Ovary (tissue), 9 donors: ENCODE data around the gene ANKS1B. TPM values are rescaled to one million over a fixed set of nuclear protein-coding genes. Genes with fewer than 3 reads are reported as not detected.

ENCODE experiments used
- DNase-seq, 5 donors: peaks; one replicate each; pipeline ENCODE4 v3.0.0-alpha.2; 2019 to 2020
- H3K27ac ChIP-seq, 2 donors: fragments of 200-600 bp; one replicate each; pipeline versions ENCODE4 v1.5.1 to v1.8.0; 2019 to 2022
- H3K27me3 ChIP-seq: fragments of 200-600 bp; one replicate; pipeline ENCODE4 v1.8.0; 2022
- H3K36me3 ChIP-seq: fragments of 200-600 bp; sonication (generic); one replicate; pipeline ENCODE4 v1.5.1; 2019
- H3K4me1 ChIP-seq: one replicate; pipeline ENCODE4 v1.8.1; 2013; ENCODE audit warnings: mild to moderate bottlenecking, moderate library complexity; ENCODE audit not compliant: insufficient read depth
- H3K4me3 ChIP-seq: fragments of 200-600 bp; sonication (generic); one replicate; pipeline ENCODE4 v1.5.1; 2017
- H3K9me3 ChIP-seq, 2 donors: fragments of 200-600 bp in 1 of 2; sonication (generic) in 1 of 2; one replicate each; pipeline versions ENCODE4 v1.5.1 to v1.8.1; 2013 to 2019; ENCODE audit warnings: mild to moderate bottlenecking in 1 of 2, moderate library complexity in 1 of 2
- CTCF ChIP-seq, 3 donors: fragments of 450-650 bp in 2 of 3; fragments of 200-600 bp in 1 of 3; IDR thresholded peaks; one replicate each; pipeline versions ENCODE4 v1.5.1 to v1.8.0; 2016 to 2022; ENCODE audit warnings: antibody characterized with exemption in 3 of 3, mild to moderate bottlenecking in 1 of 3
- EP300 ChIP-seq: sonication (generic); formaldehyde crosslinking; IDR thresholded peaks from one replicate; pipeline ENCODE4 v1.6.1; 2017; ENCODE audit warnings: antibody characterized with exemption
- POLR2A ChIP-seq: fragments of 450-650 bp; IDR thresholded peaks from one replicate; pipeline ENCODE4 v1.6.1; 2017; ENCODE audit warnings: antibody characterized with exemption, mild to moderate bottlenecking, moderate library complexity
- WGBS, 3 donors: extraction: QIAGEN DNeasy Blood & Tissue Kit in 1 of 3; methylation state at CpG; one replicate each; pipeline versions ENCODE4 v1.1.5 to v1.1.7; 2013 to 2017; 5-methylcytosine and 5-hydroxymethylcytosine counted together
- intact Hi-C, 4 donors: fragments of 100-400 bp; cut with DNase I; formaldehyde crosslinking; loops; one replicate each; pipeline versions ENCODE4 v1.11.0 to v1.15.1; 2022 to 2023
- polyA plus RNA-seq, 2 donors: library from polyadenylated mRNA; stranded (reverse); fragments of 200-250 nt in 1 of 2; fragments of 350-450 nt in 1 of 2; fragmentation: Illumina TruSeq in 1 of 2; extraction: RNeasy Lipid Tissue Mini Kit (QIAGEN cat#74804) in 1 of 2; gene quantifications; one replicate each; pipeline ENCODE4 v1.2.3, GENCODE V29; 2013 to 2014
- total RNA-seq, 7 donors: library from RNA; depleted of rRNA in 2 of 7; stranded (reverse); fragments of >200 nt in 2 of 7; fragmentation: NEBNext Ultra II Directional in 3 of 7; extraction: Animal tissue kit (Norgen Biotek cat#: 25700) in 3 of 7; gene quantifications; one replicate each; pipeline versions ENCODE4 v1.1.0 to v1.2.4, GENCODE V29; 2016 to 2023
- donor health status: DM: no; HTN: no; CAD: no; lungs with moderate emphysema.
- donor health status: DM: no; HTN: no; CAD: no.
- donor health status: Bipolar disorder and iron deficiency.
- donor health status: DM: yes; HTN: yes; CAD: no.
- donor health status: DM: no; HTN: no; CAD: no.
- donor health status: DM: yes; HTN: yes; CAD: no.

The ANKS1B gene
- total and polyA plus RNA-seq, 9 donors, result 0.80 to 34.9 (median 7.7) TPM

- intact Hi-C loops, result no loop called here
- no peaks in the 10 kb centered on the region for H3K27me3 ChIP-seq
- no peaks in the 10 kb centered on the region for H3K9me3 ChIP-seq
- no peak overlapping the region for H3K27ac ChIP-seq
- 23 to 36% (median 30%) methylated on average over 2 of the region's 2 CpGs for WGBS, 3 donors
- TF ChIP-seq EP300 (no peak), POLR2A (no peak), CTCF (IDR thresholded peaks at IDR 0.05) (no peak)
- DNase-seq, result no peak
- no peaks in the 10 kb centered on the region for H3K4me1 ChIP-seq
- H3K36me3 ChIP-seq, result no peaks in the 10 kb centered on the region
- no peak overlapping the region for H3K4me3 ChIP-seq
These were observed 289.7 kb downstream of the ANKS1B start for GRCh38 chr12:99695050-99695449.

- intact Hi-C loops, result no loop called here
- H3K27ac ChIP-seq, result no peak overlapping the region
- DNase-seq, result no peak
- no peaks in the 10 kb centered on the region for H3K9me3 ChIP-seq
- H3K4me3 ChIP-seq, result no peak overlapping the region
- no peaks in the 10 kb centered on the region for H3K27me3 ChIP-seq
- 82 to 93% (median 89%) methylated on average over 1 of the region's 1 CpG for WGBS, 3 donors
- no peaks in the 10 kb centered on the region for H3K4me1 ChIP-seq
- H3K36me3 ChIP-seq, result no peaks in the 10 kb centered on the region
- TF ChIP-seq EP300 (no peak), CTCF (IDR thresholded peaks at IDR 0.05) (no peak), POLR2A (no peak)
These were observed 298.6 kb downstream of the ANKS1B start for GRCh38 chr12:99686142-99686541.

GRCh38 chr12:99680276-99680675 lies 304.5 kb downstream of the ANKS1B start:
- WGBS, 3 donors, result 71 to 83% (median 78%) methylated on average over 4 of the region's 4 CpGs
- intact Hi-C loops, result no loop called here
- Histone ChIP-seq H3K9me3 (no peaks in the 10 kb centered on the region), H3K36me3 (no peaks in the 10 kb centered on the region), H3K4me3 (no peak overlapping the region), H3K27me3 (no peaks in the 10 kb centered on the region), H3K4me1 (no peaks in the 10 kb centered on the region), H3K27ac (no peak overlapping the region)
- TF ChIP-seq EP300, result no peak
- no peak for TF ChIP-seq POLR2A
- no peak for TF ChIP-seq CTCF (IDR thresholded peaks at IDR 0.05)
- no peak for DNase-seq

GRCh38 chr12:99670635-99671034 lies 314.1 kb downstream of the ANKS1B start:
- H3K4me3 ChIP-seq, result no peak overlapping the region
- H3K27ac ChIP-seq, result no peak overlapping the region
- no peaks in the 10 kb centered on the region for H3K4me1 ChIP-seq
- no peak for TF ChIP-seq CTCF (IDR thresholded peaks at IDR 0.05)
- no peak for TF ChIP-seq POLR2A
- TF ChIP-seq EP300, result no peak
- H3K27me3 ChIP-seq, result no peaks in the 10 kb centered on the region
- no peaks in the 10 kb centered on the region for H3K9me3 ChIP-seq
- DNase-seq, result no peak
- H3K36me3 ChIP-seq, result no peaks in the 10 kb centered on the region
- 26 to 56% (median 33%) methylated on average over 1 of the region's 1 CpG for WGBS, 3 donors
- intact Hi-C loops, result no loop called here
